ENCODE data around the gene PCDH15.
"Not testable (repeated sequence)": the region's sequence is repeated elsewhere in the genome, so short reads cannot be mapped to it uniquely, and the experiment has no call there.

PCDH15 gene

DNA sequence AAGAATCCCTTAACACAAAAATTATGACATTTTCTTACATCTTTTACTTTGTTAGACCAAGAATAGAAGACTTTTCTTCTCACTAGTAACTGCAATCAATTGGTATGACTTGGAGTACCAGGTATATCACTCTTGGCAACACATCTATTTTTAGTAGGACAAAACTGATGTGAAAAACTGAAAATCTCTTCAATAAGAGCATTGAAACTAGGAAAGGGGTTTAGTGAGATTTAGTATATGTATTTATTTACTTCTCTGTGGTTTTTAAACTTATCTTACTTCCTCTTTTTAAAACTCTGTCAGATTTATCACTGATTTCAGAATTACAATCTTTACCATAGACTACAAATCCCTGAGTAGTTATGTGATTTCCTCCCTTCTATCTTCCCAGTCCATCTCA is 366.2 kb downstream of the PCDH15 start:
- no peaks in the 10 kb centered on the region for H3K27me3 ChIP-seq
- TF ChIP-seq, protein P1, sequence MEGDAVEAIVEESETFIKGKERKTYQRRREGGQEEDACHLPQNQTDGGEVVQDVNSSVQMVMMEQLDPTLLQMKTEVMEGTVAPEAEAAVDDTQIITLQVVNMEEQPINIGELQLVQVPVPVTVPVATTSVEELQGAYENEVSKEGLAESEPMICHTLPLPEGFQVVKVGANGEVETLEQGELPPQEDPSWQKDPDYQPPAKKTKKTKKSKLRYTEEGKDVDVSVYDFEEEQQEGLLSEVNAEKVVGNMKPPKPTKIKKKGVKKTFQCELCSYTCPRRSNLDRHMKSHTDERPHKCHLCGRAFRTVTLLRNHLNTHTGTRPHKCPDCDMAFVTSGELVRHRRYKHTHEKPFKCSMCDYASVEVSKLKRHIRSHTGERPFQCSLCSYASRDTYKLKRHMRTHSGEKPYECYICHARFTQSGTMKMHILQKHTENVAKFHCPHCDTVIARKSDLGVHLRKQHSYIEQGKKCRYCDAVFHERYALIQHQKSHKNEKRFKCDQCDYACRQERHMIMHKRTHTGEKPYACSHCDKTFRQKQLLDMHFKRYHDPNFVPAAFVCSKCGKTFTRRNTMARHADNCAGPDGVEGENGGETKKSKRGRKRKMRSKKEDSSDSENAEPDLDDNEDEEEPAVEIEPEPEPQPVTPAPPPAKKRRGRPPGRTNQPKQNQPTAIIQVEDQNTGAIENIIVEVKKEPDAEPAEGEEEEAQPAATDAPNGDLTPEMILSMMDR (IDR thresholded peaks at IDR 0.05) = no peak
- no peaks in the 10 kb centered on the region for H3K4me1 ChIP-seq (ENCODE audit: control insufficient read depth in 1 of 2, insufficient read depth in 1 of 2, low read depth in 1 of 2, low read length in 1 of 2)
- no peaks in the 10 kb centered on the region for H3K9me3 ChIP-seq
- no peak overlapping the region for H3K4me3 ChIP-seq (ENCODE audit: low read depth in 1 of 2, low read length in 1 of 2)
- no peaks in the 10 kb centered on the region for H3K36me3 ChIP-seq
- H3K27ac ChIP-seq = no peak overlapping the region

- no peaks in the 10 kb centered on the region for H3K9me3 ChIP-seq
- H3K4me1 ChIP-seq (ENCODE audit: control insufficient read depth in 1 of 2, insufficient read depth in 1 of 2, low read depth in 1 of 2, low read length in 1 of 2) = no peaks in the 10 kb centered on the region
- no peaks in the 10 kb centered on the region for H3K27me3 ChIP-seq
- no peak overlapping the region for H3K27ac ChIP-seq
- TF ChIP-seq, protein P1 (IDR thresholded peaks at IDR 0.05) = no peak
- H3K36me3 ChIP-seq = no peaks in the 10 kb centered on the region
- no peak overlapping the region for H3K4me3 ChIP-seq (ENCODE audit: low read depth in 1 of 2, low read length in 1 of 2)
Observed at GRCh38 chr10:54415483-54415882, 385.5 kb downstream of the PCDH15 start.

DNA sequence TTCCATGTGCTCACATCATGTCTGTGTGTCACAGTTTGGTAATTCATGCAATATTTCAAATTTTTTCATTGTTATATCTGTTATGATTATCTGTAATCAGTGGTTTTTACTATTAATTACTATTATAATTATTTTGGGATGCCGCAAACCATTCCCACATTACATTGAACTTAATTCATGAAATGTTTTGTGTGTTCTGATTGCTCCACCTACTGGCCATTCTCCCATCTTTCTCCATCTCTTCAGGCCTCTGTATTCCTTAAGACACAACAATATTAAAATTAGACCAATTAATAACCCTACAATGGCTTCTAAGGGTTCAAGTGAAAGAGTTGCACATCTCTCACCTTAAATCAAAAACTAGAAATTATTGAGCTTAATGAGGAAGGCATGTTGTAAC is 398.5 kb downstream of the PCDH15 start:
- no peaks in the 10 kb centered on the region for H3K4me1 ChIP-seq (ENCODE audit: control insufficient read depth in 1 of 2, insufficient read depth in 1 of 2, low read depth in 1 of 2, low read length in 1 of 2)
- TF ChIP-seq, protein P1 (IDR thresholded peaks at IDR 0.05) = no peak

DNA sequence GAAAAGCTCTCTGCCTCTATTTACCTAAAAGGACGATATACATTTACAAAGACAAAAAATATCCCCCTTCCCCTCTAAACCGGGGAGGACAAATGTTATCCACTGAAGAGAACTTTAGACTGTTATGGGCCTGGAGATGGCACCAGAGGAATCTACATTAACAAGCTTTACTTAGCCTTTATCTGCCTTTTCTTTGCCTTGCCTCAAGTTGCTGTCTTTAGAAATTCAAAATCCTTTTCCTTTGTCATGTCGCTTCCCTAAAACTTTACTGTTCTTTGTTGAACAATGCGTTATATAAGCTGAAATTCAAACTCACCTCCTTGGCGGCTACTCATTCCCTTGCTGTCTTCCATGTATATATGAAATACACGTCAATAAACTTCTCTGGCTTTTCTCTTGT is 405.0 kb downstream of the PCDH15 start:
- Histone ChIP-seq H3K27ac (no peak overlapping the region), H3K4me1 (ENCODE audit: control insufficient read depth in 1 of 2, insufficient read depth in 1 of 2, low read depth in 1 of 2, low read length in 1 of 2) (no peaks in the 10 kb centered on the region), H3K4me3 (ENCODE audit: low read depth in 1 of 2, low read length in 1 of 2) (no peak overlapping the region), H3K9me3 (no peaks in the 10 kb centered on the region), H3K27me3 (no peaks in the 10 kb centered on the region), H3K36me3 (no peaks in the 10 kb centered on the region)
- TF ChIP-seq, protein P1 (IDR thresholded peaks at IDR 0.05) = no peak

More for the DNA sequence above, 398.5 kb downstream of the PCDH15 start:
- Histone ChIP-seq H3K9me3 (no peaks in the 10 kb centered on the region), H3K36me3 (no peaks in the 10 kb centered on the region), H3K27me3 (no peaks in the 10 kb centered on the region), H3K4me3 (ENCODE audit: low read depth in 1 of 2, low read length in 1 of 2) (no peak overlapping the region), H3K27ac (no peak overlapping the region)

- not testable (repeated sequence) for H3K27me3 ChIP-seq; H3K36me3 ChIP-seq; H3K9me3 ChIP-seq; H3K4me3 ChIP-seq (ENCODE audit: low read depth in 1 of 2, low read length in 1 of 2); H3K27ac ChIP-seq; H3K4me1 ChIP-seq (ENCODE audit: control insufficient read depth in 1 of 2, insufficient read depth in 1 of 2, low read depth in 1 of 2, low read length in 1 of 2)
Observed at GRCh38 chr10:54394598-54394997, 406.4 kb downstream of the PCDH15 start.

GRCh38 chr10:54372179-54372578 is 428.9 kb downstream of the PCDH15 start:
- TF ChIP-seq, protein P1 (IDR thresholded peaks at IDR 0.05) = no peak
- H3K4me3 ChIP-seq (ENCODE audit: low read depth in 1 of 2, low read length in 1 of 2) = no peak overlapping the region
- H3K27ac ChIP-seq = no peak overlapping the region
- no peaks in the 10 kb centered on the region for H3K27me3 ChIP-seq
- H3K9me3 ChIP-seq = no peaks in the 10 kb centered on the region
- H3K36me3 ChIP-seq = no peaks in the 10 kb centered on the region
- no peaks in the 10 kb centered on the region for H3K4me1 ChIP-seq (ENCODE audit: control insufficient read depth in 1 of 2, insufficient read depth in 1 of 2, low read depth in 1 of 2, low read length in 1 of 2)

All from neutrophil (primary cell).